Gastroesophageal sphincter (tissue), 3 donors: ENCODE results near the gene RPS3.
A peak's percentile ranks its signal among the peaks of the same experiment; 100 is the strongest.

Experiments used
- POLR2A ChIP-seq, 2 donors: fragments of 450-650 bp; IDR thresholded peaks; one replicate each; pipeline ENCODE4 v1.6.1; 2017; ENCODE audit warnings: antibody characterized with exemption in 2 of 2, mild to moderate bottlenecking in 2 of 2, moderate library complexity in 1 of 2
- POLR2AphosphoS5 ChIP-seq: sonication (generic); formaldehyde crosslinking; IDR thresholded peaks from one replicate; pipeline ENCODE4 v1.6.1; 2017; ENCODE audit warnings: antibody characterized with exemption
- TF ChIP-seq, protein P1 (sequence below), 4 experiments: fragments of 200-600 bp in 2 of 4; fragments of 450-650 bp in 2 of 4; sonication (generic) in 1 of 4; IDR thresholded peaks; one replicate each; pipeline ENCODE4 v1.5.1; 2017 to 2019; ENCODE audit warnings: antibody characterized with exemption in 4 of 4, mild to moderate bottlenecking in 2 of 4, moderate library complexity in 2 of 4

DNA sequence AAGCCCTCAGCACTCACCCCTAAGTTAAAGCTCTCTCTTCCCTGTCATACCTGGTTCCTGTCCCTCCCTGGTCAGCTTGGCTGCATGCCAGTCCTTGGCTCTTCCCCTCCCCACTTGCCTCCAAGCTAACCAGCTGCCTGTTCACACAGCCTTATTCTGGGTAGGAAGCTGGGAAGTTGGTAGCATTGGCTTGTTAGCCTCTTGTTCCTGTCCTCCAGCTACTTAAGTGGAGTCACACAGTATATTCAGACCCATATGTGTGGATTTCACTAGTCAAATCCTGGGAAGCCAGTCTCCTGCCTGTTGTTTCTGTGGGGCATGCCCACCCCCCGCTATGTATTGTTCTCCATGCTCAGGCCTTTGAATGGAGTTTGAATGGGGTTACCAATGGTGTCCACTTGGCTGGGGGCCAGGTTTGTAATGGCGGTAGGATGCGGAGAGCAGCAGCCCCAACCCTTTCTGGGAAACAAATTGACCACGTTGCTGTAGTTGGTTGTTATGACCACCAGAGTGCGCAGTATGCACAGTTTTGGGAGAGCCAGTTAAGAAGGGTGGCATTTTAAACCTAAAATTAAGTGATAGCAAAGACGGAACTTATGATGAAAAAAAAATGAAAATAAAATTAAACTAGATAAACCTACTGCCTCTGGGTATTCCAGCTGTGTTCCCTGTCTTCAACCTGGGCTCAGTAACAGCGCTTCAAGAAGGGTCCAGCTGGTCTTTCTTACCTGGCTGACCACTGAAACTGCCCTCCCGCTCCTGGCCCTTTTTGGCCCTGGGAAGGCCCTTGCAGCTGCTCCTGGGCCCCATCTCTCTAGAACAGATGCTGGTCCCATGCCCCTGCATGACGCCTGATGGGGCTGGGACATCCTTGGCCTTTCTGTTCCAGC lies 10.7 kb upstream of the RPS3 start:
- TF ChIP-seq POLR2AphosphoS5 (no peak), POLR2A (IDR thresholded peaks at IDR 0.05) (no peak)
- TF ChIP-seq, protein P1, sequence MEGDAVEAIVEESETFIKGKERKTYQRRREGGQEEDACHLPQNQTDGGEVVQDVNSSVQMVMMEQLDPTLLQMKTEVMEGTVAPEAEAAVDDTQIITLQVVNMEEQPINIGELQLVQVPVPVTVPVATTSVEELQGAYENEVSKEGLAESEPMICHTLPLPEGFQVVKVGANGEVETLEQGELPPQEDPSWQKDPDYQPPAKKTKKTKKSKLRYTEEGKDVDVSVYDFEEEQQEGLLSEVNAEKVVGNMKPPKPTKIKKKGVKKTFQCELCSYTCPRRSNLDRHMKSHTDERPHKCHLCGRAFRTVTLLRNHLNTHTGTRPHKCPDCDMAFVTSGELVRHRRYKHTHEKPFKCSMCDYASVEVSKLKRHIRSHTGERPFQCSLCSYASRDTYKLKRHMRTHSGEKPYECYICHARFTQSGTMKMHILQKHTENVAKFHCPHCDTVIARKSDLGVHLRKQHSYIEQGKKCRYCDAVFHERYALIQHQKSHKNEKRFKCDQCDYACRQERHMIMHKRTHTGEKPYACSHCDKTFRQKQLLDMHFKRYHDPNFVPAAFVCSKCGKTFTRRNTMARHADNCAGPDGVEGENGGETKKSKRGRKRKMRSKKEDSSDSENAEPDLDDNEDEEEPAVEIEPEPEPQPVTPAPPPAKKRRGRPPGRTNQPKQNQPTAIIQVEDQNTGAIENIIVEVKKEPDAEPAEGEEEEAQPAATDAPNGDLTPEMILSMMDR (IDR thresholded peaks at IDR 0.05): peak; percentile 79 to 86 (median 84)
